ENCODE results near the gene FAM32A.
"Not testable (repeated sequence)": the region's sequence is repeated elsewhere in the genome, so short reads cannot be mapped to it uniquely, and the experiment has no call there.

The FAM32A gene

DNA sequence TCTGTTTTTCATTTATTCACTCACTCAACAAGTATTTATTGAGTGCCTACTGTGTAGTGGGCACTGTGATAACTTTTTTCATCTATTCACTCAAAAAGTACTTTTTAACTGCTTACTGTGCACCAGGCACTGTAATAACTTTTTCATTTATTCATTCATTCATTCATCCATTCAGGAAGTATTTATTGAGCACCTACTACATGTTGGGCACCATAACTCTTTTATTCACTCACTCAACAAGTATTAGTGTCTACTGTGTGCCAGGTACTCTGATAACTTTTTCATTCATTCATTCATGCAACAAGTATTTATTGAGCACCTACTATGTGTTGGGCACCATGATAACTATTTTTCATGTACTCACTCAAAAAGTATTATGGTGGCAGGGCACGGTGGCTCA is 18.8 kb upstream of the FAM32A start:
- no peak for DNase-seq

GRCh38 chr19:16167055-16167454 is 18.2 kb upstream of the FAM32A start:
- DNase-seq = no peak

DNA sequence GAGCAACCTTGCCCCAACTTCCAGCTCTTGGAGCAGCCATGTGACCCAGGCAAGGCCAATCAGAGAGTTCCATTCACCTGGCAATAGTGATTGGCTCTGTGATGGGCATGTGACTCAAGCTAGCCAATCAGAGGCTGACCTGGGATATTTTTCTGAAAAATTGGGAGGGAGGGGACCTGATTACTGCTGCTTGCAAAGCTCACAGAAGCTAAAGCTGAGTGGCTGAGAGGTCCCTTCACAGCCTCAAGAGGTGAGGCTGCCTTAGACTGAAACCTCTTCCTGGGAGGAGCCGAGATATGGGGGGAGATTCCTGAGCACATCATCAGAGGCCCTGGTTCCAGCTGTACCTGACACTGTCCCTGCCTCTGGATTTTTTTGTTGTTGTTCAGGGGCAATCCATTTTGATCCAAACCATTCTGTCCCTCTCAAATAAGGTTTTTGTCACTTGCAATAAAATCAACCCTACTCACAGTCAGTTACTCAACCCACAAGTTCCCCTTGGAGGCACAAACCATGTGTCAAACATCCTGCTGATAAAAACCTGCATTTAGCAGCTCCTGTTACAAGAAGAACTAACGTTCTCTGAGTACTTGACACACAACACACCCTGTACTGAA is 16.6 kb upstream of the FAM32A start:
- no peak for DNase-seq

GRCh38 chr19:16170134-16170533 is 15.1 kb upstream of the FAM32A start:
- DNase-seq = no peak

DNA sequence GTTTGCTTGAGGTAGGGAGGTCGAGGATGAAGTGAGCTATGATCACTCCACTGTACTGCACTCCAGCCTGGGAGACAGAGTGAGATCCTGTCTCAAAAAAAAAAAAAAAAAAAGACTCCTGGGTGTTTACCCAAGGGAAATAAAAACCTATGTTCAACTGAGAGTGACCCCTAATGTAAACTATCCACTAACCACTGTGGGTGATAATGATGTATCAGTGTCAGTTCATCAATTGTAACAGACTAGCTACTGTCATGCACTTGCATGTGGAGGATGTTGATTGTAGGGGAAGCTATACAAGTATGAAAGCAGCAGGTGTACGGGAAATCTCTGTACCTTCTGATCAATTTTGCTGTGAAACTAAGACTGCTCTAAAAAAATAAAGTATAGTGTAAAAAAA is 9.3 kb upstream of the FAM32A start:
- no peak for DNase-seq

- DNase-seq = not testable (repeated sequence)
Observed at GRCh38 chr19:16178866-16179265, 6.3 kb upstream of the FAM32A start.

GRCh38 chr19:16180611-16181010 is 4.6 kb upstream of the FAM32A start:
- DNase-seq = no peak

DNA sequence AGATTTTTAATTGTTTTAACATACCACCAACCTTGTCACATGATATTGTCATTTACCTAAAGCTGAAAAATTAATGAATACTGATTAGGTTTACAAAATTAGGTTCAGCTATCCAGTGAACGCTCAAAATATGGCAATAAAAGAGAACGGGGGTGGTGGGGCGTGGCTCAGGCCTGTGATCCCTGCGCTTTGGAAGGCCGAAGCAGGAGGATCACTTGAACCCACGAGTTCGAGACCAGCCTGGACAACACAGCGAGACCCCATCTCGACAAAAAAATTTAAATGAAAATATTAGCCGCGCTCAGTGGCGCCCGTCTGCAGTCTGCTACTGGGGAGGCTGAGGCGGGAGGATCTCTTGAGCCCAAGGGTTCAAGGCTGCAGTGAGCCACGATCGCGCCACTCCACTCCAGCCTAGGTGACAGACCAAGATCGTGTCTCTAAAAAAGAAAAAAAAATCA is 516 bp upstream of the FAM32A start:
- no peak for DNase-seq

DNA sequence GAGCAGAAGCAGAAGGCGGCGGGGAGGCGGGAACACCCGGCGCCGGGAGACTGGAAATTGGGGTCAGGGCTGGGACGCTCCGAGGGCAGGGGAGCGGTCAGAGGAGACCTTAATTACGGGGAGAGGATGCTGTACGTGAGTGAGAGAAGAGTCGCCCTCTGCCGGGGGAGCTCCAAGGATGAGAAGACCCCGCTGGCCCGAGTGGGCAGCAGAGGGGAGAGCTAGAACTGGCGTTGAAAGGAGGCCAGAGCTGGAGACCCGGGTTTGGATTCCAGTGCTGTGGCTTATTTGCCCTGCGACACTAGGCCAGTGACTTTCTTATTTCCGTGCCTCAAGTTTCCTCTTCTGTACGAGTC is 536 bp downstream of the FAM32A start:
- DNase-seq = peak; percentile 11

GRCh38 chr19:16188521-16188920 is 3.3 kb downstream of the FAM32A start:
- no peak for DNase-seq

DNA sequence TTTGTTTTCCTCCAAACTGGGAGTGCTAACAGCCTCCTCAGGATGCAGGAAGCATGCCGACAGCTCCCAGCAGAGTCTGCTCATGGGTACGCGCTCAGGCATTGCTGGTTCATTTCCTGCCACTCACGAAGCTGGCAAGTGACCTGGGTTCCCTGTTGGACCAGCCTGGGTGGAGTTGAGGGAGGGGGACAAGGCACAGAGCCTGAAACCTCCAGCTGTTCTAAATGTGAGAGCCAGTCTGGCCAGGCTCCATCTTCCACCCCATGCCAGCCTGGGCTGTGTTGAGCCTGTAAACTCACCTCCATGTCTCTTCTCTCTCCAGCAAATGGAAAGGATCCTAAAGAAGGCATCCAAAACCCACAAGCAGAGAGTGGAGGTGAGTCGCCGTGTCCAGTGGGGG is 5.0 kb downstream of the FAM32A start:
- no peak for DNase-seq

GRCh38 chr19:16190736-16191135 is 5.5 kb downstream of the FAM32A start:
- DNase-seq = no peak

- no peak for DNase-seq
Observed at GRCh38 chr19:16191216-16191908, 6.2 kb downstream of the FAM32A start.

DNA sequence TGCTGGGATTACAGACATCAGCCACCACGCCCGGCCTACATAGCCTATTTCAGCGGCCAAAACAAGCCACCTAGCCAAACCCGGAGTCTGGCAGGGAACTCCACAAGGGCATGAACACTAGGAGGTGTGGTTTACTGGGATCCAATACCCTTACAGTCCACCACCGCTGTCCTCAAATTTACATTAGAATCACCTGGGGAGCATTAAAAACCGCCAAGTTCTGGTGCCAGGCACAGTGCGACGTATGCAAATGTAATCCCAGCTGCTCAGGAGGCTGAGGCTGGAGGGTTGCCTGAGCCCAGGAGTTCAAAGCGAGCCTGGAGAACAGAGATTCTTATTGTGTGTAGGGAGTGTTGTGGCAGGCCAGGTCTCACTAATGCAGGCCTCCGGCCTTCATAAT is 8.3 kb downstream of the FAM32A start:
- DNase-seq = no peak

DNA sequence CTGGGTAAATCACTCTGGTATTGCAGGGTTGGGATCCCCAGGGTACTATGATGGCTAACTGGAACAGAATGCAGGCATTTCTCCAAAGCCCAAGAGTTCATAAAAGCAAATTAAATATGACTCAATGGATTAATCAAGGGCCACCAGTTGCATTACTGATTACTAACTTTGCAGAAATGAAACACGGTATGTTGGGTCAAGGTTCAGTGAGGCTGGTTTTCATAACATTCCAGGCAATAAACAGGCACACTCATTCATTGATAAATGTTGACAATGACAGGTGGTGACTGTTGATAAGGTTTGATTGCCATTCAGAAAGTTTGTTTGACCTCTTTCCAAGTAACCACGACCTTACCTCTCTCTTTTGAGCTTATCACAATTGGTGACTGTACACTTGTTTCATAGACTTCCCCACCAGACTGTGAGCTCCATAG is 12.0 kb downstream of the FAM32A start:
- no peak for DNase-seq

DNA sequence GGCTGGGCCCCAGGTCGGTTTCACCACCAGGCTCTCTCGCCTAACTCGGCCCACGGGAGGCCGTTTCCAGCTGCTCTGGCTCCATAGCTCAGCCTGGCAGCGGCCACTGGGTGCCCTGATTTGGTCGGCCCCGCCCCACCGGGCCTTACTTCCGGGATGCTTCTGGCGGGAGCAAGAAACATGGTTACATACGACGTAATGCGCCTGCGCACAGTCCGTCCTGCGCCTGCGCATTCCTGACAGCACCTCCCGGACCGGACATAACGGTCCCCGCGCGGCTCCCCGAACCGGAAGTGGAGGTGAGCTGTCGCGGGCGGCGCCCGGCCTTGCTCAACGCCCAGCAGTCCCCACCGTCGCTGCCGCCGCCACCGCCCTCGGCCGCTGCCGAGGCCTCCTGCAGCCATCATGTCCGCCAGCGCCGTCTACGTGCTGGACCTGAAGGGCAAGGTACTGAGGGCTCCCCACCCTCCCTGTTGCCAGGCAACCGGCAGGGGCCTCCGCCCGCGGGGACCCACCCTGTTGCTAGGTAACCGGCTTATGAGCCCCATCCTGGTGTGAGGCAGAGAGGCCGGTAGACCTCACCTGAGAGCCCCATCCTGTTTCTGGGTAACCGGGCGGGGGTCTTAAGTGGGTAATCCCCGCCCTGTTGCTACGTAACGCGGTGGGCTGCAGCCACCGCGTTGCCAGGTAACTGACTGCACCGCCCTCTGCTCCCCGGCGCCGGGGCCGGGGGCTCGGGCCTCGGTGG is 12.6 kb downstream of the FAM32A start, which contains the start of gene AP1M1:
Gene AP1M1 (plus strand): TSS at position 290 of the 748 bp plus-strand sequence. CDS start 116 bp downstream, at position 406.
- DNase-seq = peak; percentile 97

GRCh38 chr19:16198370-16198651 is 13.1 kb downstream of the FAM32A start:
- no peak for DNase-seq

- no peak for DNase-seq
Observed at GRCh38 chr19:16199275-16199932, 14.2 kb downstream of the FAM32A start.

GRCh38 chr19:16200038-16201010 is 15.1 kb downstream of the FAM32A start:
- DNase-seq = no peak

DNA sequence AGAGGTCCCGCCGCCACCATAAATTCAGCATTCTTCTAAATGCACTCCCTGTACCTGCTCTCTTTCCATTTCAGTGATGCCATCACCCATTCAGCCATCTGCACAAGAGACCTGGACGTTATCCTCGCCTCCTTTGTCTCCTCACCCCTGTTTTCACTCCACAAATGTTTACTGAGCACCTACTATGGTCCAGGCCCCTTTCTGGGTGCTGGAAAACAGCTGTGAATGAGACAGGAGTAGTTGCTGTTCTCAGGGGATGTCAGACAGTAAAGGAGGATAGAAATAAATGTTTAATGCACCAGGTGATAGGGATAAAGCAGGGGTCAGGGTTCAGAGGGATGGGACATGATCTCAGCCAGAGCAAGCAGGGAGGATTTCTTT is 15.8 kb downstream of the FAM32A start:
- DNase-seq = no peak

- DNase-seq = no peak
Observed at GRCh38 chr19:16202320-16203255, 17.4 kb downstream of the FAM32A start.

Measured in COR-L47 (cell line).